IMR-90 (cell line): ENCODE data around the gene C15orf40.

Experiments used
- BHLHE40 ChIP-seq: fragments of 150-350 bp; IDR thresholded peaks from 2 replicates; pipeline ENCODE4 v1.6.1; 2016; ENCODE audit warnings: mild to moderate bottlenecking, low read depth, low read length
- CEBPB ChIP-seq: IDR thresholded peaks from 2 replicates; pipeline ENCODE4 v1.6.1; 2012; ENCODE audit warnings: low read depth, low read length, improper control_type of control experiment
- CHD1 ChIP-seq: IDR thresholded peaks from 2 replicates; pipeline ENCODE4 v1.6.1; 2012; ENCODE audit warnings: low read depth, low read length, improper control_type of control experiment
- MAZ ChIP-seq: IDR thresholded peaks from 2 replicates; pipeline ENCODE4 v1.6.1; 2012; ENCODE audit warnings: low read depth, mild to moderate bottlenecking, low read length, improper control_type of control experiment, moderate library complexity, borderline replicate concordance
- MXI1 ChIP-seq: IDR thresholded peaks from 2 replicates; pipeline ENCODE4 v1.6.1; 2012; ENCODE audit warnings: low read depth, mild to moderate bottlenecking, low read length, moderate library complexity, borderline replicate concordance
- NFE2L2 ChIP-seq: fragments of 150-350 bp; IDR thresholded peaks from 2 replicates; pipeline ENCODE4 v1.6.1; 2016; ENCODE audit warnings: low read depth, mild to moderate bottlenecking, low read length
- POLR2A ChIP-seq: IDR thresholded peaks from 2 replicates; pipeline ENCODE4 v1.6.1; 2012; ENCODE audit warnings: mild to moderate bottlenecking, low read depth, low read length
- RAD21 ChIP-seq: IDR thresholded peaks from 2 replicates; pipeline ENCODE4 v1.6.1; 2012; ENCODE audit warnings: low read length, improper control_type of control experiment
- RCOR1 ChIP-seq: IDR thresholded peaks from 2 replicates; pipeline ENCODE4 v1.6.1; 2012; ENCODE audit warnings: mild to moderate bottlenecking, low read length, improper control_type of control experiment; ENCODE audit not compliant: insufficient replicate concordance
- RFX5 ChIP-seq: IDR thresholded peaks from 2 replicates; pipeline ENCODE4 v1.8.0; 2012; ENCODE audit warnings: low read depth, mild to moderate bottlenecking, low read length, moderate library complexity
- TF ChIP-seq, protein P1 (sequence below): conservative IDR thresholded peaks from 2 replicates; pipeline ENCODE4 v1.5.1; 2012; ENCODE audit warnings: mild to moderate bottlenecking, low read depth, low read length, improper control_type of control experiment
- TF ChIP-seq, protein P2 (sequence below): fragments of 150-350 bp; IDR thresholded peaks from 2 replicates; pipeline ENCODE4 v1.6.1; 2016; ENCODE audit warnings: low read depth, mild to moderate bottlenecking, low read length, moderate library complexity, borderline replicate concordance

DNA sequence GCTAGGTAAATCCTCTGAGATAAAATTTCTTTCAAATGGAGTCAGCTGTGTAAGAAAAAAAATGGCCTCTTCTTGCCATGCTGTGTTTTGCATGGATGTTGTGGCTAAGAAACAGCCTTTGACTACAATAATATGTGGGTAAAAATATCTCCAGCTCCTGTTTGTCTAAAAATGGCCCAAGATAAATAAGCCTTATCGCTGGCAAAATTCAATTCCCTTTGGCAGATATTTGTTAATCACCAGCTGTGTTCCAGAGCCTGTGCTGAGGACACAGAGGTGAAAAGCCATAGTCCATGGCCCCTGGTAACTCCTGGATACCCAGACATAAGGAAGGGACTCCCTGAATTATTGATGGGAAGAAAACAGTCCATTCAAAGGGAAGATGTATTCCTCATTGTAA, 40.7 kb downstream of the C15orf40 start:
- TF ChIP-seq POLR2A (no peak), CHD1 (no peak), NFE2L2 (no peak), MXI1 (no peak), RFX5 (no peak), MAZ (no peak), BHLHE40 (no peak), RAD21 (no peak), CEBPB (no peak), RCOR1 (no peak)
- TF ChIP-seq, protein P1, sequence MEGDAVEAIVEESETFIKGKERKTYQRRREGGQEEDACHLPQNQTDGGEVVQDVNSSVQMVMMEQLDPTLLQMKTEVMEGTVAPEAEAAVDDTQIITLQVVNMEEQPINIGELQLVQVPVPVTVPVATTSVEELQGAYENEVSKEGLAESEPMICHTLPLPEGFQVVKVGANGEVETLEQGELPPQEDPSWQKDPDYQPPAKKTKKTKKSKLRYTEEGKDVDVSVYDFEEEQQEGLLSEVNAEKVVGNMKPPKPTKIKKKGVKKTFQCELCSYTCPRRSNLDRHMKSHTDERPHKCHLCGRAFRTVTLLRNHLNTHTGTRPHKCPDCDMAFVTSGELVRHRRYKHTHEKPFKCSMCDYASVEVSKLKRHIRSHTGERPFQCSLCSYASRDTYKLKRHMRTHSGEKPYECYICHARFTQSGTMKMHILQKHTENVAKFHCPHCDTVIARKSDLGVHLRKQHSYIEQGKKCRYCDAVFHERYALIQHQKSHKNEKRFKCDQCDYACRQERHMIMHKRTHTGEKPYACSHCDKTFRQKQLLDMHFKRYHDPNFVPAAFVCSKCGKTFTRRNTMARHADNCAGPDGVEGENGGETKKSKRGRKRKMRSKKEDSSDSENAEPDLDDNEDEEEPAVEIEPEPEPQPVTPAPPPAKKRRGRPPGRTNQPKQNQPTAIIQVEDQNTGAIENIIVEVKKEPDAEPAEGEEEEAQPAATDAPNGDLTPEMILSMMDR = no peak
- TF ChIP-seq, protein P2, sequence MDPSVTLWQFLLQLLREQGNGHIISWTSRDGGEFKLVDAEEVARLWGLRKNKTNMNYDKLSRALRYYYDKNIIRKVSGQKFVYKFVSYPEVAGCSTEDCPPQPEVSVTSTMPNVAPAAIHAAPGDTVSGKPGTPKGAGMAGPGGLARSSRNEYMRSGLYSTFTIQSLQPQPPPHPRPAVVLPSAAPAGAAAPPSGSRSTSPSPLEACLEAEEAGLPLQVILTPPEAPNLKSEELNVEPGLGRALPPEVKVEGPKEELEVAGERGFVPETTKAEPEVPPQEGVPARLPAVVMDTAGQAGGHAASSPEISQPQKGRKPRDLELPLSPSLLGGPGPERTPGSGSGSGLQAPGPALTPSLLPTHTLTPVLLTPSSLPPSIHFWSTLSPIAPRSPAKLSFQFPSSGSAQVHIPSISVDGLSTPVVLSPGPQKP = no peak
